Ectodermal cell (in vitro differentiated cells): ENCODE measurements around the gene FCHSD2.

Experiments
- H3K27ac ChIP-seq: 2 replicates; pipeline ENCODE4 v1.7.0; 2013; ENCODE audit warnings: mild to moderate bottlenecking, low read depth, low read length; ENCODE audit not compliant: insufficient read depth, poor library complexity, severe bottlenecking
- H3K27me3 ChIP-seq: 2 replicates; pipeline ENCODE4 v1.7.0; 2013; ENCODE audit warnings: mild to moderate bottlenecking, low read length; ENCODE audit not compliant: insufficient read depth, control insufficient read depth, poor library complexity, severe bottlenecking
- H3K36me3 ChIP-seq: one replicate; pipeline ENCODE4 v1.7.0; 2013; ENCODE audit warnings: low read length; ENCODE audit not compliant: control insufficient read depth, insufficient read depth
- H3K4me1 ChIP-seq: one replicate; pipeline ENCODE4 v1.7.0; 2013; ENCODE audit warnings: low read length; ENCODE audit not compliant: control insufficient read depth, insufficient read depth
- H3K4me3 ChIP-seq: 2 replicates; pipeline ENCODE4 v1.7.0; 2013; ENCODE audit warnings: low read depth, low read length, control low read depth; ENCODE audit not compliant: insufficient read depth
- H3K9me3 ChIP-seq: 2 replicates; pipeline ENCODE4 v1.7.0; 2013; ENCODE audit warnings: mild to moderate bottlenecking, low read length, moderate library complexity; ENCODE audit not compliant: control insufficient read depth
- WGBS, 2 experiments: methylation state at CpG; one replicate each; pipeline ENCODE4 v1.1.7; 2013; ENCODE audit warnings: missing lambda C conversion rate in 2 of 2; 5-methylcytosine and 5-hydroxymethylcytosine counted together

The FCHSD2 gene

DNA sequence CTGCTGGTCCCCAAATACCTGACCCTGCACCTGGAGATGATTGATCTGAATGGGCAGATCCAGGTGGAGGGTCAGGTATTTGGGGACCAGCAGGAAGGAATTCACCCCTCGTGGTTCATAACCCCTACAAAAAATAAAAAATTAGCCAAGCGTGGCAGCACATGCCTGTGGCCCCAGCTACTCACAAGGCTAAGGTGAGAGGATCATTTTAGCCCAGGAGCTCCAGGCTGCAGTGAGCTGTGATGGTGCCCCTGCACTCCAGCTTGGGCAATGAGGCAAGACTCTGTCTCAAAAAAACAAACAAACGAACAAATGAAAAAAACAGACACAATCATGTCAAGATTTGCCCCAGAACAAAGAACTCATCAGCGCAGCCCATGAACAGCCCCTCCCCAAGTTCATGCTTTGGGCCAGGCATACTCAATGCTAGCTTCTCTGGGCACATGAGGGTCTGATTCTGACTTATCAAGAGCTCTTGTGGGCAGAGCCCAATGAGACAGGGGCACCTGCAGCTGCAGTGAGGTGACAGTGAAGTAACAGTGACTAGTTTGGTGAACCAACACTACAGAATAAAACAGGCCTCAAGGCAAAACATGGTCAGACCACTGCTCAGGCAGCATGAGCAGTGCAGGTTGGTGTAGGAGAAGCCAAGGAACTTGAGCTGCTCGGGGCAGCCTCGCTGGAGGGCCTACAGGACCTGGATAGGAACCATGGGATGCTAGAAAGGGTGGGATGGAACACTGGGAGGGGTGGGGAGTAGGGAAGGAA is 10.2 kb upstream of the FCHSD2 start:
- H3K4me1 ChIP-seq = no peaks in the 10 kb centered on the region
- no peak overlapping the region for H3K4me3 ChIP-seq
- no peaks in the 10 kb centered on the region for H3K27me3 ChIP-seq
- no peak overlapping the region for H3K27ac ChIP-seq
- WGBS, 2 experiments = 94 to 95% methylated on average over 6 of the region's 6 CpGs
- H3K9me3 ChIP-seq = no peaks in the 10 kb centered on the region
- no peaks in the 10 kb centered on the region for H3K36me3 ChIP-seq

DNA sequence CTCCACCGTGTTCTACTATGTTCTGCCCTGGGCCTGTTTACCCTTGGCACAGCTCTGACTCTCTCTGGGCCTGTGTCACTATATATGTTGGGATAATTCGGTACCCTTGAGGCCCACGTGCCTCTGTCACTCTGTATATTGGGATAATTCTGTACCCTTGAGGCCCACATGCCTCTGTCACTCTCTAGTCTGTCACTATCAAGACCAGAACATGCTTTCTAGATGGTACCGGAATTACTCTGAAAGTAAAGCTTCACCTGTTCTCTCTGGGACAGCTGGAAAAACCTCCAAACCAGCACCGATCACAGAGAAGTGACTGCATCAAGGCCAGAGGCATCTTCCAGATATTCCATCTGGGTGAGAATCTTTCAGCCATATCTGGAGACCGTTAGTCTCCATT is 9.3 kb upstream of the FCHSD2 start:
- no peak overlapping the region for H3K4me3 ChIP-seq
- H3K27ac ChIP-seq = no peak overlapping the region
- H3K9me3 ChIP-seq = no peaks in the 10 kb centered on the region
- 92 to 94% methylated on average over 6 of the region's 6 CpGs for WGBS, 2 experiments
- H3K27me3 ChIP-seq = no peaks in the 10 kb centered on the region
- H3K4me1 ChIP-seq = no peaks in the 10 kb centered on the region
- no peaks in the 10 kb centered on the region for H3K36me3 ChIP-seq

GRCh38 chr11:73149105-73149504 is 7.0 kb upstream of the FCHSD2 start:
- WGBS, 2 experiments = 86 to 93% methylated on average over 1 to 2 of the region's 2 CpGs
- Histone ChIP-seq H3K27me3 (no peaks in the 10 kb centered on the region), H3K4me1 (no peaks in the 10 kb centered on the region), H3K36me3 (no peaks in the 10 kb centered on the region), H3K4me3 (no peak overlapping the region), H3K9me3 (no peaks in the 10 kb centered on the region), H3K27ac (no peak overlapping the region)

DNA sequence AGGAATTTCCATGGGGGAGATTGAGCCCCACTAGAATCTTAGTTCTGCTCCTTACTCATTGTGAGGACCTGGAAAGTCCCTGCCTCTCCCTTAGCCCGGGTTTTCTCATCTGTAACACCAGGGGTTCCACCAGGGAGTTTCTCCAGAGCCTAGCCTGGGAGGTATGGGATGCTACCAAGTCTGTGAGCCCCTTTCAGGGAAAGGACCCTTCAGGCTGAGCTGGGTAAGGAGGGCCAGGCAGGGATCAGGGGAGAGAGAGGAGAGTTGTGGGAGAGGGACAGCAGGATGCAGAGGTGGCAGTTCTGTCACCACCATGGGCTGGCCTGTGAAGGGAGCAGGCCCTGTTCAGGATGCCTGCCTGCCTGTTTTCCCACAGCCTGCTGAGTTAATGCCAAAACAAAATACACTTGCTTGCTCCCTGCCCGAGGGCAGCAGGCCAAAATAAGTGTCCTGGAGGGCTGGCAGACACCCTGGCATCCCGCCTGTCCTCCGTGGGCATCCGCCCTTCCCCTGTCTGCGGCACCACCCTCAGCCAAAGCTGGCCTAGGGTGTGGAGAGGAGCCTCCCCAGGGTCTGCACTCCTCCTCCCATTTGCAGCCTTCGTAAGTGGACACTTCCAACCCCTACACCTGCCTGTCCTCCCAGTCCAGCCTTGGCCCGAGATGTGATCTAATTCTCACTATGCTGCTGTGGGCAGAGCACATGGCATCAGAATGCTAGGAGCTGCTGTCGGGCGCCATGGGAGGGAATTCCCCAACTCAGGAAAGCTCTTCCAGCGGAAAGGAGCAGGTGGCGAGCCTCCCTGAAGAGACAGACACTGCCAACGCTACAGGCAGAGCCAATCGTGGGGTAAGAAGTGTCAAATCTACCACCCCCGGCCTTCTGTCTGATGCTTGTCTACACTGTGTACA is 5.9 kb upstream of the FCHSD2 start:
- Histone ChIP-seq H3K36me3 (no peaks in the 10 kb centered on the region), H3K27ac (no peak overlapping the region), H3K4me1 (peaks cover 6% of the 10 kb centered on the region), H3K27me3 (no peaks in the 10 kb centered on the region), H3K4me3 (no peak overlapping the region), H3K9me3 (no peaks in the 10 kb centered on the region)
- 85 to 87% methylated on average over 14 to 15 of the region's 15 CpGs for WGBS, 2 experiments

GRCh38 chr11:73145986-73146575 is 4.0 kb upstream of the FCHSD2 start:
- H3K27me3 ChIP-seq = no peaks in the 10 kb centered on the region
- no peaks in the 10 kb centered on the region for H3K36me3 ChIP-seq
- H3K9me3 ChIP-seq = no peaks in the 10 kb centered on the region
- no peak overlapping the region for H3K4me3 ChIP-seq
- peaks cover 8% of the 10 kb centered on the region for H3K4me1 ChIP-seq
- no peak overlapping the region for H3K27ac ChIP-seq
- 91 to 92% methylated on average over 6 of the region's 6 CpGs for whole genome bisulfite sequencing, 2 experiments

DNA sequence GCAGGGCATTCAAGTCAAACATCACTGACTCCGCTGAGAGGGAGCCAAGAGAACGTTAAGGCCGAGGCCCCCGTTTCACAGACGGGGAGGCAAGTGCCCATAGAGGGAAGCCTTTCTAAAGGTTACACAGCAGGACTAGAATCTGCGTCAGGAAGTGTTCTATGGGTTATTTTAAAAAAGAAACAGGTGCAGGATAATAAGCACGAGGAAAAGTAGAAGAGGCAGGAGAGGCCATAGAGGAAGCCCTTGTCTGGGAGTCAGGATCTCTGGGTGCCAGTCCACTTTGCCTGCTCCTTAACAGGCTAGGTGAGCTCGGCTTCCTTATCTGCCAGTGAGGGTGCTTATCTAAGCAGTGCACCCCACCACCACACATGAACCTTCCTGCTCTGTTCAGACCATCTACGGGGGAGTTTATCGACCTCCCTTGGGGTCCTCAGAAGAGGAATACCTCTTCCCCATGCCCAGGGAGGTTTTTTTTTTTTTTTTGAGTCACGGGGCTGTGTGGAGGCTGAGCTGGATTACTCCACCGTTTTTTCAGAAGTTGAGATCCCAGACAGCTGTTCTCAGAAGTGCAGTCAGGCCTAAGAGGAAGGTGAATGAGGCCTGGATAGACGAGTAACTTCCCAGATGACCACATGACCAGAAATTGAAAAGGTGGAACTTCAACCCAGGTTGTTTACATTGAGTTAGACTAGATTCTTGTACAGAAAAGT is 1.2 kb upstream of the FCHSD2 start:
- Histone ChIP-seq H3K4me1 (peaks cover 8% of the 10 kb centered on the region), H3K4me3 (peak overlapping the region; percentile 31), H3K27me3 (no peaks in the 10 kb centered on the region), H3K36me3 (no peaks in the 10 kb centered on the region), H3K9me3 (no peaks in the 10 kb centered on the region), H3K27ac (peak overlapping the region; percentile 57)
- WGBS, 2 experiments = 47 to 49% methylated on average over 13 of the region's 13 CpGs

DNA sequence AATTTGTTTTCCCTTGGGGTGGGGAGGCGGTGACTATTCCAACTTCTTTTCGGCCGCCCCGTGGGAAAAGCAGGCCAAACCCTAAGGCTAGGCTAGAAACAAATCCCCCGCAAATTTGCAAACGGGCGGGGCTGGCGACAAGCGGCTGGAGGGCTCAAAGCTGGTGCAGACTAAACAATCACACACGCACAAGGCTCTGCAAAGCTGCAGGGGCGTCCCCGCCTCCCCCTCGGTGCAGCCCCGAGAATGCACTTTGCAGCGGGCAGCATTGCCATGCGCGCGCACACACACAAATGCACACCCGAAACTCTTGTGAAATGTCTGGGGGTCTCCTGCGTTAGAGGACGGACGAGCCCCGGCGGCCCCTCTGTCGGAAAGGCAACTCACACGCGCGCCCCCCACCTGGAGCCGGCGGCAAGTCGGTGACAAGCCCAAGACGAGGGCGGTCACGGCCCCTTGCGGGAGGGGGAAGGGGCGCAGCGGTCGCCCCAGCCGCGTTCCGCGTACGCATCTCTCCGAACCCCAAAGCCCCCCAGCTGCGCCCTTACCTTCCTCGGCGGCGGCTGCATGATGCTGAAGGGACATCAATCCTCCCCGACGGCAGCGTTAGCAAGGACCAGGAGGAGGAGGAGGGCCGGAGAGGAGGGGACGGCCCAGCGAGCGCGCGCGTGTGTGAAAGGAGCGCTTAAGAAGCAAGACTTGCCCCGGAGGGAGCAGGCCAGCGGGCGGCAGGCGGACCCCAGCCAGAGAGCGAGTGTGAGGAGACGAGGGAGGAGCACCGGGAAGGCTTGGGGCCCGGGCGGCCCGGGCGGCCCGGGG is 600 bp downstream of the FCHSD2 start:
- Histone ChIP-seq H3K27me3 (no peaks in the 10 kb centered on the region), H3K4me1 (peaks cover 8% of the 10 kb centered on the region), H3K27ac (peak overlapping the region; percentile 77), H3K4me3 (peak overlapping the region; percentile 90), H3K36me3 (no peaks in the 10 kb centered on the region), H3K9me3 (no peaks in the 10 kb centered on the region)
- WGBS, 2 experiments = 0% methylated on average over 71 of the region's 71 CpGs

- peaks cover 8% of the 10 kb centered on the region for H3K4me1 ChIP-seq
- WGBS, 2 experiments = 0% methylated on average over 17 of the region's 17 CpGs
- peak overlapping the region; percentile 77 for H3K27ac ChIP-seq
Measured at GRCh38 chr11:73141031-73141308, 1.1 kb downstream of the FCHSD2 start.

DNA sequence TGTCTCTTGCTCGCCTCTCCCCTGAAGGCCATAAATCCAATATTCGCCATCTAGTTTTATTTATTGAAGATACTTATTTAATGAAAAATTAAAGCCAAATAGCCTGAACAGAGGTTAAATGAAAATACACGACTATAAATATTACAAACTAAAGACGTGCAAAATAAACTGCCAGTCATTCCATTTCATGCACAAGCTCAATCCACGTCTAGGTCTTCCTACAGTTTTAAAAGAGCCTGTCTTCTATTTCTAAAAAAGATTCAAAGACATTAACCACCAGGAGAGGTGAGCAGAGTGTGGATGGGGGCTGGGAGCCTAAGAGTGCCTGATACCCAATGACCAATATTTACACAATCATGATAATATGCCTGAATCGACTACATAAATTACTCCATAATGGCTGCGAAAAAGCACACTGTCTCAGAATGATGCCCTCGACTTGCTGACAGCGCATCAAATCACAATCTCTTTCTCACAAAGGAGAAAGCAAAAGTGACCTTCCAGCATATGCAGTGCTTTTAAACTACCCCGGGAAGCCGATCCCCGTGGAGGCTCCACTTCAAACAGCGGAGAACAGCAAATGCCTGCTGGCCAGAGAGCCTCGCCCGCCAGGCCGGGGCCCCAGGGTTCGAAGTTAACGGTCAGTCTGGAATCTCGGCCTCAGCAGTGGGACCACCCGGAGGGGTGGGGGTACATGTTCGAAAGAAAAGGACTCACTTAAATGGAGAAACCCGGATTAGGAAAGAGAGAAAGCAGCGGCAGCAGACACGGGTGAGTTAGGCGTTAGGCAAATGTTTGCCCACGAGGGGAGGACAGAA is 1.7 kb downstream of the FCHSD2 start:
- 6 to 14% methylated on average over 24 to 26 of the region's 26 CpGs for WGBS, 2 experiments

More at GRCh38 chr11:73141031-73141308, 1.1 kb downstream of the FCHSD2 start:
- Histone ChIP-seq H3K36me3 (no peaks in the 10 kb centered on the region), H3K27me3 (no peaks in the 10 kb centered on the region), H3K9me3 (no peaks in the 10 kb centered on the region), H3K4me3 (peak overlapping the region; percentile 90)

More for the DNA sequence above, 1.7 kb downstream of the FCHSD2 start:
- Histone ChIP-seq H3K27me3 (no peaks in the 10 kb centered on the region), H3K4me1 (peaks cover 8% of the 10 kb centered on the region), H3K27ac (no peak overlapping the region), H3K36me3 (no peaks in the 10 kb centered on the region), H3K9me3 (no peaks in the 10 kb centered on the region), H3K4me3 (peak overlapping the region; percentile 90)
